ENCODE data around the gene ZNF532. TPM values are rescaled to one million over a fixed set of nuclear protein-coding genes. Genes with fewer than 3 reads are reported as not detected.
A peak's percentile ranks its signal among the peaks of the same experiment; 100 is the strongest.

The ZNF532 gene
- total RNA-seq, 1 experiment from 2014 or later, result 118 TPM

DNA sequence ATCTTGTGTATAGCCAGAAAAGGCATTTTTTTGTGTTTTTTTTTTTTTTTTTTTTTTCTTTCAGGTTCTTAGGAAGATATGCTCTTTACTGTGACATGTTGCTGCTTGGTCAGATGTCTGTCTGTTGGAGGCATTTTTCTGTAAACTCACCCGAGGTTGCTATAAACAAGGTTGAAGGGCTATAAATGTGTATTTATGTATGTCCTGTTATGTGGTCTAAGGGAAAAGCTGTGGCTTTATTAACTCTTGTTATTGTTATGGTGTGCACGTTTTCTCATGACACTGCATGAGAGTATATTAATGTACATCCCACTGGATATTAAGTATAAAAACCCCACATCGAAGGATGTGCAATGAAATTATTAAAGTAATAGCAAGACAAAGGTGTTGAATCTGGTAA lies 102.0 kb downstream of the ZNF532 start:
- no peaks in the 10 kb centered on the region for H3K27me3 ChIP-seq (replicated peaks; ENCODE audit: insufficient read depth, low read depth, low read length, poor library complexity)
- H3K27ac ChIP-seq (ENCODE audit: low read depth, low read length, poor library complexity, severe bottlenecking), result peak overlapping the region; percentile 68
- TF ChIP-seq, protein P1, sequence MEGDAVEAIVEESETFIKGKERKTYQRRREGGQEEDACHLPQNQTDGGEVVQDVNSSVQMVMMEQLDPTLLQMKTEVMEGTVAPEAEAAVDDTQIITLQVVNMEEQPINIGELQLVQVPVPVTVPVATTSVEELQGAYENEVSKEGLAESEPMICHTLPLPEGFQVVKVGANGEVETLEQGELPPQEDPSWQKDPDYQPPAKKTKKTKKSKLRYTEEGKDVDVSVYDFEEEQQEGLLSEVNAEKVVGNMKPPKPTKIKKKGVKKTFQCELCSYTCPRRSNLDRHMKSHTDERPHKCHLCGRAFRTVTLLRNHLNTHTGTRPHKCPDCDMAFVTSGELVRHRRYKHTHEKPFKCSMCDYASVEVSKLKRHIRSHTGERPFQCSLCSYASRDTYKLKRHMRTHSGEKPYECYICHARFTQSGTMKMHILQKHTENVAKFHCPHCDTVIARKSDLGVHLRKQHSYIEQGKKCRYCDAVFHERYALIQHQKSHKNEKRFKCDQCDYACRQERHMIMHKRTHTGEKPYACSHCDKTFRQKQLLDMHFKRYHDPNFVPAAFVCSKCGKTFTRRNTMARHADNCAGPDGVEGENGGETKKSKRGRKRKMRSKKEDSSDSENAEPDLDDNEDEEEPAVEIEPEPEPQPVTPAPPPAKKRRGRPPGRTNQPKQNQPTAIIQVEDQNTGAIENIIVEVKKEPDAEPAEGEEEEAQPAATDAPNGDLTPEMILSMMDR (conservative IDR thresholded peaks at IDR 0.05; ENCODE audit: low read depth, low read length), result no peak
- TF ChIP-seq EZH2 (IDR thresholded peaks at IDR 0.05; ENCODE audit: borderline replicate concordance, low read depth, low read length, poor library complexity, severe bottlenecking), result no peak
- H3K9me3 ChIP-seq (ENCODE audit: low read depth, low read length, poor library complexity, severe bottlenecking), result no peaks in the 10 kb centered on the region
- peaks cover 18% of the 10 kb centered on the region for H3K36me3 ChIP-seq (ENCODE audit: insufficient read depth, low read length, poor library complexity, severe bottlenecking)
- TSS peak; percentile 14 for BruUV-seq (replicated peaks)
- intact Hi-C loops (cut with micrococcal nuclease; ENCODE audit: unreplicated experiment), result no loop called here
- H3K4me1 ChIP-seq (ENCODE audit: insufficient read depth, low read length, poor library complexity, severe bottlenecking), result peaks cover 60% of the 10 kb centered on the region
- ChIA-PET CTCF (no interaction called here), POLR2A (ENCODE audit: low non-redundant PET) (no interaction called here)
- H3K4me3 ChIP-seq (ENCODE audit: low read depth, low read length, poor library complexity, severe bottlenecking), result no peak overlapping the region
- DNase-seq (ENCODE audit: low spot score), result no peak

DNA sequence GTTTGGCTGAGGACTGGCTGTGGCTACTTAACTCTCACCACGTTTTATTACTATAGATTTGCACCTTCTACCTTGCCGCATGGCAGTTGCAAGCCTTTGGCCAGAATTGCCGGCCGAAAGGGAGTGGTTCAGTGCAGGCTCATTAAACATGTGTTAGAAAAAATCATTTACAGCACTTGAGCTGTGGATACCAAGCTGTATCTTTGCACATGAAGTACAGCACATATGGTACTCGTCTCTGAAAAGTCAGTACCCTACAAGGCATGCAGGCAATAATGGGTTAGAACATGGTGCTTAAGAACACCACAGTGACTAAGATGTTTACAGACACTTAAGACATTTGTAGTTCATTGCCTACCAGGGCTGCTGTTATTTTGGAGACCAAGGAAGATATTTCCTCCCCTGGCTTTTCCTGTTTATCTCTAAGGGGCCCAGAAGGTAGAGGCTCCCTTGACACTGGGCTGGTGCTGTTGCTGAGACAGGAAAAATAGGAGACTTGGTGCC lies 103.1 kb downstream of the ZNF532 start:
- POLR2A ChIA-PET (ENCODE audit: low non-redundant PET), result interaction anchor here (0.6 kb wide), 1 partner anchor 91 kb away, joined by 3 read pairs; no protein-coding TSS in a partner anchor
- H3K27ac ChIP-seq (ENCODE audit: low read depth, low read length, poor library complexity, severe bottlenecking), result peak overlapping the region; percentile 68
- H3K9me3 ChIP-seq (ENCODE audit: low read depth, low read length, poor library complexity, severe bottlenecking), result no peaks in the 10 kb centered on the region
- no peak for DNase-seq (ENCODE audit: low spot score)
- H3K4me1 ChIP-seq (ENCODE audit: insufficient read depth, low read length, poor library complexity, severe bottlenecking), result peaks cover 60% of the 10 kb centered on the region
- no peak overlapping the region for H3K4me3 ChIP-seq (ENCODE audit: low read depth, low read length, poor library complexity, severe bottlenecking)
- BruUV-seq (replicated peaks), result no TSS peak
- peaks cover 19% of the 10 kb centered on the region for H3K36me3 ChIP-seq (ENCODE audit: insufficient read depth, low read length, poor library complexity, severe bottlenecking)
- CTCF ChIA-PET, result no interaction called here
- intact Hi-C loops (cut with micrococcal nuclease; ENCODE audit: unreplicated experiment), result no loop called here
- TF ChIP-seq EZH2 (IDR thresholded peaks at IDR 0.05; ENCODE audit: borderline replicate concordance, low read depth, low read length, poor library complexity, severe bottlenecking), result no peak
- TF ChIP-seq, protein P1 (conservative IDR thresholded peaks at IDR 0.05; ENCODE audit: low read depth, low read length), result no peak
- H3K27me3 ChIP-seq (replicated peaks; ENCODE audit: insufficient read depth, low read depth, low read length, poor library complexity), result no peaks in the 10 kb centered on the region

DNA sequence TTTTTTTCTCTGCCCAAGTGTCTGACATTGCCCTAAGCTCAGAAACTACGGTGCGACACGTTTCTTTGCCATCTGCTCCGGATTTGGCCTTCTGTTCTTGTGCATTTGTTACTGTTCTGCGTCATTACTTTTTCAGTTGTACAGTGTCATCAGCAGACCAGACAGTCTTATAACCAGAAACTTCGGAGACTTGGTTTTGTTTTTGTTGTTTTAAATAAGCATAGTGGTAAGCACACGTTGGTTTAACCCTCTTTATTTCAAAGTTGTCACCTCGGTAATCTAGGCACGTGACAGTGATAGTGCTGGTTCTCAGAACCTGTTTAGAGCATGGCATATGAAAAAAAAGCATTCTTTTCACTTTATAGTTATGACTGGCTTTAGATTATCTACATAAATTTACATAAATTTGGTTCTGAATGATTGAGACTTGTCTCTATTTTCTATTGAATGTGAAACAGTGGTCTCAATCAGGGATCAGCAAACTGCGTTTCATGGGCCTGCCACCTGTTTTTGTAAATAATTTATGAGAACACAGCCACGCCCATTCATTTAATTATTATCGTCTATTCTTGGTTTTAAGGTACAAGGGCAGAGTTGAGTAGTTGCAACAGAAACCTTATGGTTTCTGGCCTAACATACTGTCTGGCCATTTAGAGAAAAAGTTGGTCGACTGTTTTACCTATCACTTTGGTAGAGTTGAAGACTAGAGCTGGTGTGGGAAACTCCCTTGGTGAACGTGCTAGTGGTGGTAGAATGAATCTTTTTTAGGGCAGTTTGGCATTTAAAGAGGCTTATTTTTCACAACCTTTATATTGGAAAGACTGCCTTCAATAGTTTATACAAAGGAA lies 106.5 kb downstream of the ZNF532 start:
- BruUV-seq (replicated peaks), result no TSS peak
- no peak overlapping the region for H3K4me3 ChIP-seq (ENCODE audit: low read depth, low read length, poor library complexity, severe bottlenecking)
- no peak overlapping the region for H3K27ac ChIP-seq (ENCODE audit: low read depth, low read length, poor library complexity, severe bottlenecking)
- ChIA-PET POLR2A (ENCODE audit: low non-redundant PET) (no interaction called here), CTCF (no interaction called here)
- no peaks in the 10 kb centered on the region for H3K27me3 ChIP-seq (replicated peaks; ENCODE audit: insufficient read depth, low read depth, low read length, poor library complexity)
- intact Hi-C loops (cut with micrococcal nuclease; ENCODE audit: unreplicated experiment), result no loop called here
- TF ChIP-seq, protein P1 (conservative IDR thresholded peaks at IDR 0.05; ENCODE audit: low read depth, low read length), result no peak
- TF ChIP-seq EZH2 (IDR thresholded peaks at IDR 0.05; ENCODE audit: borderline replicate concordance, low read depth, low read length, poor library complexity, severe bottlenecking), result no peak
- peaks cover 30% of the 10 kb centered on the region for H3K36me3 ChIP-seq (ENCODE audit: insufficient read depth, low read length, poor library complexity, severe bottlenecking)
- no peaks in the 10 kb centered on the region for H3K9me3 ChIP-seq (ENCODE audit: low read depth, low read length, poor library complexity, severe bottlenecking)
- no peak for DNase-seq (ENCODE audit: low spot score)
- H3K4me1 ChIP-seq (ENCODE audit: insufficient read depth, low read length, poor library complexity, severe bottlenecking), result peaks cover 40% of the 10 kb centered on the region
